HG03469 (cell line): Measurements from ENCODE around the gene HSDL1.

Source experiments
- ATAC-seq: cut with Tn5 transposase; IDR thresholded peaks from one replicate; pipeline ENCODE4 v1.9.1; 2021; ENCODE audit warnings: mild to moderate bottlenecking, moderate library complexity, moderate number of reproducible peaks; ENCODE audit not compliant: unreplicated experiment

HSDL1 gene

GRCh38 chr16:84176192-84177053 lies 31.4 kb upstream of the HSDL1 start:
- no peak for ATAC-seq

DNA sequence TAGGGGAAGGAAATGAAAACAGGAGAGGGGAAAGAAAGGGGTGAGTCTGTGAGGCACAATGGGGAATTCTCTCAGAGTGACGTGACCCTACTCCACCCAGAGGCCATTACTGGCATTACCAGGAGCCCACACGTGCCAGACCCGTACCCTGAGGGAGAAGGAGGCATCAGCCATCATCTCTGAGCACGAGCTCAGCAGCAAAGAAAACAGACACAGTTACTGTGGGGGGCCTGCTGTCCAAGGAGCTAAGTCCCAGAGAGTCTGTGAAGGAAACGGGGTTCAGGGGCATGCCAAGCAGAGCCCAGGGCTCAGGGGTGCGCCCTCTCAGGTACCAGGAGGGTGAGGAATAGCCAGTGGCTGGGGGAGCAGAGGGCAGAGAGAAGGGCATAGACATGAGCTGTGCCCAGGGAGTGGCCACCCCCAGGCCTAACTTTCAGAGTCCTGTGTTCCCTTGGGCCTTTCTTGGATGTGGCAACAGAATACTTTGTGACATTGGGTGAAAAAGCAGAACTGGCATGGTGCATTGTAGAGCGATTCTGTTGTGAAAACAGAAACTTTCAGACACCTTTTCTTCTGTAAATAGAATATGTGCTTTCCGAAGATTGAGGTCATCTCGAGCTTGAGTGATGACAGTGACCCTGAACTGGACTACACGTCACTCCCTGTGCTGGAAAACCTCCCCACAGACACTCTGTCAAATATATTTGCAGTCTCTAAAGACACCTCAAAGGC lies 30.5 kb upstream of the HSDL1 start:
- ATAC-seq: no peak

- ATAC-seq: no peak
Observed at GRCh38 chr16:84174396-84174795, 29.4 kb upstream of the HSDL1 start.

- ATAC-seq: no peak
Observed at GRCh38 chr16:84169765-84170310, 24.9 kb upstream of the HSDL1 start.

DNA sequence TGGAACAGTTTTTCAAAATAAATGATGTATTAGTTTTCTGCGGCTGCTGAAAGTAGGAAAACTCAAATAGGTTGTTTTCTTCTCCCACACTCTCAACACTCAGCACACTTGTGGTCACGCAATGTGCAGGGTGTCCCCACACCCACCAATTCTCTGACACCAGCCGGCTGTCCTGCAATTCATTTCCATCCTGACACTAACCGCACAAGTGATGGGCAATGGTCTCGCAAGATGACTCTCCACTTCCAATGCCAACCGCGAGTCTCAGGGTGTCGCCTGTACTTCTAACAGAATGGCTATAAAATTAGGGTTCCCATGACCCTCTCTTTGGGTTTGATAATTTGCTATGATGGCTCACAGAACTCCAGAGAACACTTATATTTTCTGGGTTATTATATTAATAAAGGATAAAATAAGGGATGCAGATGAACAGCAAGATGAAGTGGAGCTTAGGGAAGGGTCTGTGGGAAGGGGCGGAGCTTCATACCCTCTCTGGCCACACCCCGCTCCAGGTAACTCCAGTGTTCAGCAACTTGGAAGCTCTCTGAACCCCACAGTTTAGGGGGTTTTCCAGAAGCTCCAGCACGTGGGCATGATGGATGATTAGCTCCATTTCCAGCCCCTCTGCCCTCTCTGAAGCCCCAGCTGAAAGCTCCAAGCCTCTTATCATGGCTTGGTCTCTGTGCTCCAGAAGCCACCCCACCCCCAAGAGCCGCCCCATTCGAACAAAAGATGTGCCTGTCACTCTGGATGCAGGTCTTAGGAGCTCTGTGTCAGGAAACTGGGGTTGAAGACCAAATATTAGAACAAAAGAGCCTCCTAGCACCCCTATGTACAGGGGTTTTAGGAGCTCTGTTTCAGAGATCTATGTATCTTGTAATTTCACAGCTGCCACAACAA lies 22.1 kb upstream of the HSDL1 start:
- ATAC-seq: no peak

DNA sequence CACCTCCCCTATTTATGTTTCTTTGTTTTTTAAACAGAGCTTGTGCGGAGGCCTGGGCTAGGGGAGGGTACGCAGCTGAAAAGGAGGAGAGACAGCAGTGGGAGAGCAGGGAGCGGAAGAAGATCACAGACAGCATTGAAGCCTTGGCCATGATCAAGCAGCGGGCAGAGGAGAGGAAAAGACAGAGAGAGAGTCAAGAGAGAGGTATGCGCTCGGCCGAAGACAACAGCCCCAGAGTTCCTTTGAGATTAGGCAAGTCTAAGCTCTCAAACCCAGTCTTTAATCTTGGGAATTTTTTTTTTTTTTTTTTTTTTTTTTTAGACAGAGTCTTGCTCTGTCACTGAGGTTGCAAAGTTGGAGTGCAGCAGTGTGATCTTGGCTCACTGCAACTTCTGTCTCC lies 20.8 kb upstream of the HSDL1 start:
- no peak for ATAC-seq

DNA sequence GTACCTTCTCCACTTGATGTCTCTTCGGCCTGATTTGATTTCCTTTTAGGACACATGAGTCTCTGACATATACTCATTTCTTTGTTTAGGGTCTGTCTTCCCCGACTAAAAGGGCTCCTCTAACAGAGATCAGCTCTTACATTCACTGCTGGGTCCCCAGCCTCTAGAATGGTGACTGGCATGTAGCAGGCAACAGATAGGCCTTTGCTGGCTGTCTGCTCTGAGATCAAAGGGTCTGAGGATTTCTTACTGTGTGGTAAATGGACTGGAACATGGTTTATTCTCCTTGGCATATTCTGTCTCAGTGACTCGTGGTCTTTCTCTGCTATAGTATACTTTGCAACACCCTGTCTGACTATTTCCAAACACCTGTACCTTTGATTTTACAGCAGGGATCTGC lies 16.8 kb upstream of the HSDL1 start:
- ATAC-seq: no peak

DNA sequence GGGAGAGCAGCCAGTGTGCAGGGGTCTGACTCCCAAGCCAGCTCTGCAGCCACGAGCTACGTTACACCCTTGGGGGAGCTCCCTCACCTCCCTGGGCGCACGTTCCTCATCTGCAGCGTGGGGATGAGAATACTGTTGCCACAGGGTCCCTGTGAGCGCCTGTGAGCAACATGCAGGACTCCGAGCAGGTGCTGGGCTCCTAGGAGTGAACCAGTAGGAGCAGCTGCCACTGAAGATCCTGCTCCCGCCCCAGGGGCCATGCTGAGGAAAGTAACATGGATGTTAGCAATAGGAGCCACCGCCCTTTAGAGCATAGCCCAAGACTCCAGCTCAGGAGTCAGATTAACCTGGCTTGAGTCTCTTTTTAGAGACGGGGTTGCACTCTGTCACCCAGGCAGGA lies 16.1 kb upstream of the HSDL1 start:
- no peak for ATAC-seq

GRCh38 chr16:84159800-84160199 lies 14.8 kb upstream of the HSDL1 start:
- ATAC-seq: no peak

DNA sequence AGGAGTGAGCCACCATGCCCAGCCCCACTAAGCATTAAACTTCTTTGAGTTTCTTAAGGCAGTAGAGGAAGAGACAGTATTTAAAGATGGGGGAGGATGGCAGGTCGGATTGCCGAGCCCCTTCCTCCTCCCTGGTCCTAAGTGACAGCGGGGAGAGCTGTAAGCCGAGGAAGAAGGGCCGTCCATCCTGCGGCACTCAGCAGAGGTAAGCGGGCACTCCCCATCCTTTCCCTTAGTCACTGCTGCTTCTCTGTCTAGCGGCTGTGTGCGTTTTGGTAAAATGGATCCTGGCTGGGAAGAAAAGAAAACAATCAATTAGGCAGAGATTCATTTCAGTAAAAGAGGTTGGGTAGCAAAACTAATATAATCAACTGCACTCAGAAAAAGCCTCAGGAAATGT lies 14.0 kb upstream of the HSDL1 start:
- no peak for ATAC-seq

DNA sequence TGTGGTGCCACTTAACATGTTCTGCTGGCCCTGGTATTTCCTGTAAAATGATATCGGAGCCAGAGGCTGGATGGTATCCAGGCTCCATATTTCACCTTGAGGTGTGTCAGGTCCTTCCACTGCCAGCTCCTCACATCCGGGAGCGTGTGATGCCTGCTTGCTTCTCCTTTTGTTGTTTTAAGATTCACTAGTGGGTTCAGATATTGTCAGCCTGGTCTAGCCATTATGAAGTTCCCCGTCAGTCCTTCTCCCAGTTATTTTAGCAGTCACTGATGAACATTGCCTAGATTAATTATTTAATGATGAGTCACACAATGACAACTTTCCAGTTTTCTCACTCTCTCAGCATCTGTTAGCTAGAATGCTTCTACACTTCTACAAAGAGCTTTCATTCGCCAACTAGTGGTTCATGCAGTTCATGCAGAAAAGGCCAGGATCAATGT lies 11.4 kb upstream of the HSDL1 start:
- no peak for ATAC-seq

- ATAC-seq: no peak
Observed at GRCh38 chr16:84155771-84156170, 10.8 kb upstream of the HSDL1 start.

- no peak for ATAC-seq
Observed at GRCh38 chr16:84155226-84155625, 10.2 kb upstream of the HSDL1 start.

DNA sequence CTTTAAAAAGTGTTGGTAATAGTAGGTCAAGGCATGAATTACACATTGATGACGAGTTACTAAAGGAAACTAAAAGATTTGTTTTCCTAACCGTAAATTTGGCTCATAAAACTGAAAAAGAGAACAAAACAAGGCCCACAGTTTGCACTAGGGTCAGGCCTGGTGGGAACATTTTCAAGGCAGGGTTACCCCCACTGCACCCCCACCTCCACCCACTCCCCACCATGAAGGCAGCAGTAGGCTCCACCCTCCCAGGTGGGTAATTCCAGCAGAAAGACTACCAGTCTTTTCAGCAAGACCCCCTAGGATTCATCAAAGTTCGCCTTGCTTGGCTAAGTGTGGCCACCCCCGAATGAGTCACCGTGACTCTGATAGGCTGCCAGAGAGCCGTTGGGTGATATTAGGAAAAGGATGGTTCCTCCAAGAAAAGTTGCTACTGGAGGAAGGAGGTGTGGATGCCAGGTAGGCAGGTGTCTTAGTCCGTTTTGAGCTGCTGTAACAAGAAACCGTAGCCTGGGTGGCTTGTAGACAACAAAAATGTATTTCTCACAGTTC lies 8.8 kb upstream of the HSDL1 start:
- no peak for ATAC-seq

GRCh38 chr16:84150926-84151325 lies 5.9 kb upstream of the HSDL1 start:
- no peak for ATAC-seq

DNA sequence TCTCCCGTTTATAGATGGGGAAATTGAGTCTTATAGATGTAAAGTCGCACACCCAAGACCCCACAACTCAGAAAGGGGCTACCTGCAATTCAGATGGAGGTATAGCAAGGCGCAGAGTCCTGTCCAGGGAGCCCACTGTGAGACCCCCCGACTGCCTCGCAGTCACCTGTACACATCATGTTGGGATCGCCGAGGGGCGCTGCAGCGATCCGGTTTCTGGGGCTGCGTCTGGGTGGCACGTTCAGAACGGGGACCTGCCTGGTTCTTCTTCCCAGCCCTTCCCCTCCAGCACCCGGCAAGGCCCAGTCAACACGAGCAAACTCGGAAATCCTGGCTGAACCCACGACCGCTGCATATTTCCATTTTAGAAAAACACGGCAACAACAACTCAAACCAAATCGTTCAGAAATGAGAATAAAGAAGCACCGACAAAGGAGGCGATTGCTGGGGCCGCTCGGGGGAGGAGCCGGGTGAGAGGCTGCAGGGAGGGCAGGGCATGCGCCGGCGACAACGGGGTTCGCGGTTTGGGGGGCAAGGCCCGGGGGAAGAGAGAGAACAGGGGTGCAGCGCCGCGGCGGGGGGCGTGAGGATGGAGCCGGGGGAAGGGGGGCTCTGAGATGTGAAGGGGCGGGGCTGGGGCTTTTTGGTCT lies 643 bp downstream of the HSDL1 start:
- ATAC-seq: no peak

DNA sequence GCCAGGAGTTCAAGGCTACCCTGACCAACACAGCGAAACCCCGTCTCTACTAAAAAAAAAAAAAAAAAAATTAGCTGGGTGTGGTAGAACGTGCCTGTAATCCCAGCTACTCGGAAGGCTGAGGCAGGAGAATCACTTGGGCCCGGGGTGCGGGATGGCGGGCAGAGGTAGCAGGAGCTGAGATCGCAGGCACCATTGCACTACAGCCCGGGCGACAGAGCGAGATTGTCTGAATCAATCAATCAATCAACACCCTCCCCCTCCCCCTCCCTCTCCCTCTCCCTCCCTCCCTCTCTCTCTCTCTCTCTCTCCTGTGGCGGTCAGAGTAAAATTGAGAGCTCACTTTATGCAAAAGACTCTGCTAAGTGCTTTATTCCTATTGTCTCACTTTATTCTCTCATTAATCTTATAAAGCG lies 1.2 kb downstream of the HSDL1 start:
- ATAC-seq: no peak

- ATAC-seq: no peak
Observed at GRCh38 chr16:84143081-84143480, 1.9 kb downstream of the HSDL1 start.

DNA sequence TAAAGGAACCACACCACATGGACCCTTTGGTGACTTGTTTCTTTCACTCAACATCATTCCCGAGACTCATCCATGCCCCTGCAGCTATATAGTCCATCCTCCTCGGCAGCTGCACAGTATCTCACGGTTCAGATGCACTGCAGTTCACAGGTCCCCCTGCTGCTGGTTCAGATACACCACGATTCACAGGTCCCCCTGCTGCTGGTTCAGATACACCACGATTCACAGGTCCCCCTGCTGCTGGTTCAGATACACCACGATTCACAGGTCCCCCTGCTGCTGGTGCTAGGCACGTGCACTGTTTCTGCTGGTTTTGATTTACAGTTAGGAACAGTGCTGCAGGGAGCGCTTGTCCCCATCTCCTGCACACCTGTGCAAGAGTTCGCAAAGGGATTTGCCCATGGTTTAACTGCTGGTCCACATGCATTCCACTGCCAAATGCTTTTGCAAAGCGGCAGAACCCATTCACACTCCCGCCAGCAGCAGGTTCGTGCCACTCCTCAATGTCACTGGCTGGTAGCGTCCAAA lies 3.8 kb downstream of the HSDL1 start:
- ATAC-seq: no peak
